HG03135 (cell line): Measurements from ENCODE around the gene RAPGEF1.
"Not testable (repeated sequence)": the region's sequence is repeated elsewhere in the genome, so short reads cannot be mapped to it uniquely, and the experiment has no call there.

ENCODE experiments used
- ATAC-seq: cut with Tn5 transposase; IDR thresholded peaks from one replicate; pipeline ENCODE4 v1.9.1; 2021; ENCODE audit warnings: mild to moderate bottlenecking, moderate library complexity; ENCODE audit not compliant: unreplicated experiment

Gene RAPGEF1

GRCh38 chr9:131575946-131576853 is 163.7 kb downstream of the RAPGEF1 start:
- ATAC-seq: no peak

- no peak for ATAC-seq
Measured at GRCh38 chr9:131574730-131575640, 164.9 kb downstream of the RAPGEF1 start.

- ATAC-seq: no peak
Measured at GRCh38 chr9:131567910-131568309, 172.0 kb downstream of the RAPGEF1 start.

- ATAC-seq: no peak
Measured at GRCh38 chr9:131566158-131566557, 173.7 kb downstream of the RAPGEF1 start.

GRCh38 chr9:131565369-131565768 is 174.5 kb downstream of the RAPGEF1 start:
- ATAC-seq: no peak

- ATAC-seq: no peak
Measured at GRCh38 chr9:131562032-131562959, 177.6 kb downstream of the RAPGEF1 start.

- no peak for ATAC-seq
Measured at GRCh38 chr9:131559421-131560000, 180.4 kb downstream of the RAPGEF1 start.

- ATAC-seq: no peak
Measured at GRCh38 chr9:131557855-131558548, 181.9 kb downstream of the RAPGEF1 start.

GRCh38 chr9:131555841-131556673 is 183.8 kb downstream of the RAPGEF1 start:
- ATAC-seq: no peak

- ATAC-seq: no peak
Measured at GRCh38 chr9:131554843-131555351, 185.0 kb downstream of the RAPGEF1 start.

- ATAC-seq: no peak
Measured at GRCh38 chr9:131554087-131554842, 185.6 kb downstream of the RAPGEF1 start.

GRCh38 chr9:131552030-131552429 is 187.8 kb downstream of the RAPGEF1 start:
- ATAC-seq: no peak

- ATAC-seq: not testable (repeated sequence)
Measured at GRCh38 chr9:131550465-131550864, 189.4 kb downstream of the RAPGEF1 start.

GRCh38 chr9:131549186-131549585 is 190.7 kb downstream of the RAPGEF1 start:
- not testable (repeated sequence) for ATAC-seq

- ATAC-seq: no peak
Measured at GRCh38 chr9:131546336-131547084, 193.4 kb downstream of the RAPGEF1 start.

- no peak for ATAC-seq
Measured at GRCh38 chr9:131545786-131546335, 194.0 kb downstream of the RAPGEF1 start.
